ENCODE results near the gene KCNH2. TPM values are rescaled to one million over a fixed set of nuclear protein-coding genes. Genes with fewer than 3 reads are reported as not detected.

KCNH2 gene
- total and polyA plus RNA-seq, 4 donors, result 0.18 to 74.6 (median 0.33) TPM; not detected in 1

DNA sequence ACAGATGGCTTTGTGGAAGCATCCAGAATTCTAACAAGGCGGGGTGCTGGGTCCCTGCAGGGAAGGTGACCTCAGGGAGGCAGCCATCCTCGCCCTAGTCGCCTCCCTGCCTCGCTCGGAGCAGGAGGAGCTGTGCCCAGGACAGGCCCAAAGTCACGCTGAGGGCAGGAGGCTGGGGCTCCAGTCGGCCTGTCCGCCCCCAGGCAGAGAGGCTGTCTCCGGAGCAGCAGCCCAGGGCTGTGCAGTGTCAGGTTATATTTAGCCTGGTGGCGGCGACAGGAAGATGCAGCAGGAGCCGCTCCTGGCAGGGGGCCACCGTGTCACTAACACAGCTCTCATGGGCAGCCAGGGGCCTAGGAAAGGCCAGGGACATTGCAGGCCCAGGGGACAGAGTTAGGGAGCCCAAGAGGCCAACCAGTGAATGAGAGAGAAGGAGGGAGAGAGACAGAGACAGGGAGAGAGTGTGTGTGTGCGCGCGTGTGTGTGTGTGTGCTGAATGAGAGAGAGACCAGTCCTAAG, 13.5 kb downstream of the KCNH2 start:
- WGBS, result 60% methylated on average over 16 of the region's 16 CpGs
- Histone ChIP-seq H3K9ac (ENCODE audit: low read depth in 1 of 2, low read length in 2 of 2) (no peak overlapping the region), H3K4me3 (ENCODE audit: low read depth in 1 of 3, low read length in 3 of 3) (no peak overlapping the region), H3K4me1 (ENCODE audit: control insufficient read depth in 4 of 4, insufficient read depth in 4 of 4, low read length in 3 of 4) (peaks cover 0 to 16% (median 1%) of the 10 kb centered on the region in 4 donors), H3K36me3 (ENCODE audit: control insufficient read depth in 4 of 4, insufficient read depth in 3 of 4, low read depth in 1 of 4, low read length in 3 of 4) (no peaks in the 10 kb centered on the region), H3K9me3 (ENCODE audit: control insufficient read depth in 4 of 4, low read length in 3 of 4) (no peaks in the 10 kb centered on the region), H3K27ac (ENCODE audit: low read depth in 1 of 2, low read length in 2 of 2) (no peak overlapping the region), H3K27me3 (ENCODE audit: control insufficient read depth in 4 of 4, insufficient read depth in 4 of 4, low read length in 3 of 4) (peaks cover 0 to 3% (median under 1%) of the 10 kb centered on the region in 4 donors)
- TF ChIP-seq SP1 (IDR thresholded peaks at IDR 0.05), result peak; percentile 21
- TF ChIP-seq, protein P1, sequence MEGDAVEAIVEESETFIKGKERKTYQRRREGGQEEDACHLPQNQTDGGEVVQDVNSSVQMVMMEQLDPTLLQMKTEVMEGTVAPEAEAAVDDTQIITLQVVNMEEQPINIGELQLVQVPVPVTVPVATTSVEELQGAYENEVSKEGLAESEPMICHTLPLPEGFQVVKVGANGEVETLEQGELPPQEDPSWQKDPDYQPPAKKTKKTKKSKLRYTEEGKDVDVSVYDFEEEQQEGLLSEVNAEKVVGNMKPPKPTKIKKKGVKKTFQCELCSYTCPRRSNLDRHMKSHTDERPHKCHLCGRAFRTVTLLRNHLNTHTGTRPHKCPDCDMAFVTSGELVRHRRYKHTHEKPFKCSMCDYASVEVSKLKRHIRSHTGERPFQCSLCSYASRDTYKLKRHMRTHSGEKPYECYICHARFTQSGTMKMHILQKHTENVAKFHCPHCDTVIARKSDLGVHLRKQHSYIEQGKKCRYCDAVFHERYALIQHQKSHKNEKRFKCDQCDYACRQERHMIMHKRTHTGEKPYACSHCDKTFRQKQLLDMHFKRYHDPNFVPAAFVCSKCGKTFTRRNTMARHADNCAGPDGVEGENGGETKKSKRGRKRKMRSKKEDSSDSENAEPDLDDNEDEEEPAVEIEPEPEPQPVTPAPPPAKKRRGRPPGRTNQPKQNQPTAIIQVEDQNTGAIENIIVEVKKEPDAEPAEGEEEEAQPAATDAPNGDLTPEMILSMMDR (IDR thresholded peaks at IDR 0.05; ENCODE audit: low read depth, low read length, missing input control), result peak; percentile 14
- TF ChIP-seq NR2F2 (IDR thresholded peaks at IDR 0.05), result peak; percentile 73
- TF ChIP-seq RAD21 (IDR thresholded peaks at IDR 0.05), result peak in 1 of 2 donors; percentile 48
- TF ChIP-seq, protein P2, sequence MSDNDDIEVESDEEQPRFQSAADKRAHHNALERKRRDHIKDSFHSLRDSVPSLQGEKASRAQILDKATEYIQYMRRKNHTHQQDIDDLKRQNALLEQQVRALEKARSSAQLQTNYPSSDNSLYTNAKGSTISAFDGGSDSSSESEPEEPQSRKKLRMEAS (IDR thresholded peaks at IDR 0.05), result no peak
- no peak for TF ChIP-seq JUND (IDR thresholded peaks at IDR 0.05)
- no peak for TF ChIP-seq RXRA (IDR thresholded peaks at IDR 0.05)
- no peak for TF ChIP-seq HNF4G (IDR thresholded peaks at IDR 0.05)
- no peak for DNase-seq (ENCODE audit: low spot score)

DNA sequence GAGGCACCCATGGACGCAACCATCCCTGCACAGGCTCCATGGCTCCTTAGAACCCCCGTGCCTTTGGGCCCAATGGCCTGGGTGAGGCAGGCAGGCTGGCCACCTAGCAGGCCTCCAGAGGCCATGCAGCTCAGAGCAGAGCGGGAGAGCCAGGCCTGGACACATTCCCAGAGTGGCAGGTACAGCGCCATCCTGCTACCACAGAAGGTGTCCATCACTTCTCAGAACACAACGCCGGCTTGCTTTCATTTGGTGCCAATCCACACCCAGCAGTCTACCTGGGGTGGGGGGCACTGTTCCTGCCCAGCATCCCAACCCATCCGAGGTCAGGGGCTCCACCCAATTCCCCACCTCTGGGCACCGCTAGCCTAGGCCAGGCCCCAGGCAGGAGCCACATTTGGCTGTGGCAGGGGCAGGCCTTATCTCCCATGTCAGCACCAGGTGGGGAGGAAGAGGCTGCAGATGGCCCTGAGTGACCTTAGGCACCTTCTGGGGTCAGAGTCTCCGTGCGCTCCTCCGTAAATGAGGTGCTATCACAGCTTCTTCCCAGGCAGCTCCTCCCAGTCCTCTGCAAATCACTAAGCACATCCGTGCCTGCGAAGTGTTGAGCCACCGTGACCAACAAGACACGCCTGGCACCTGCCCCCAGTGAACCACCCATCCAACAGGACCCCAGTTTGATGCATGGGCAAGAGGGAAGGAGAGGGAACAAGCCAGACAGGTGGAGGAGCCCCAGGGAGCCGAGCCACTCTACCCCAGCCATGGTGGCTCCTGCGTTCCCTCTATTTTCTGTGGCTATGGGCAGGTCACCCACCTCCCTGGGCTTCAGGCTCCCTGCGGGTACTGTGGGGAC, 14.2 kb downstream of the KCNH2 start:
- H3K4me3 ChIP-seq (ENCODE audit: low read depth in 1 of 3, low read length in 3 of 3), result no peak overlapping the region
- no peak overlapping the region for H3K9ac ChIP-seq (ENCODE audit: low read depth in 1 of 2, low read length in 2 of 2)
- H3K4me1 ChIP-seq (ENCODE audit: control insufficient read depth in 4 of 4, insufficient read depth in 4 of 4, low read length in 3 of 4), result peaks cover 0 to 16% (median 1%) of the 10 kb centered on the region in 4 donors
- H3K27me3 ChIP-seq (ENCODE audit: control insufficient read depth in 4 of 4, insufficient read depth in 4 of 4, low read length in 3 of 4), result peaks cover 0 to 3% (median under 1%) of the 10 kb centered on the region in 4 donors
- H3K27ac ChIP-seq (ENCODE audit: low read depth in 1 of 2, low read length in 2 of 2), result no peak overlapping the region
- TF ChIP-seq, protein P1 (IDR thresholded peaks at IDR 0.05; ENCODE audit: low read depth, low read length, missing input control), result no peak
- TF ChIP-seq RXRA (IDR thresholded peaks at IDR 0.05) (no peak), HNF4A (conservative IDR thresholded peaks at IDR 0.05) (no peak), YY1 (IDR thresholded peaks at IDR 0.05) (no peak)
- no peaks in the 10 kb centered on the region for H3K9me3 ChIP-seq (ENCODE audit: control insufficient read depth in 4 of 4, low read length in 3 of 4)
- 75% methylated on average over 18 of the region's 18 CpGs for whole genome bisulfite sequencing
- no peaks in the 10 kb centered on the region for H3K36me3 ChIP-seq (ENCODE audit: control insufficient read depth in 4 of 4, insufficient read depth in 3 of 4, low read depth in 1 of 4, low read length in 3 of 4)
- DNase-seq (ENCODE audit: low spot score), result no peak
